GM12874 (cell line): Measurements from ENCODE around the gene RHOV.

Experiments used
- TF ChIP-seq, protein P1 (sequence below): IDR thresholded peaks from 2 replicates; pipeline ENCODE4 v1.5.1; 2011; ENCODE audit warnings: low read depth, mild to moderate bottlenecking, control low read depth, low read length, moderate library complexity; ENCODE audit not compliant: insufficient read depth

RHOV gene

DNA sequence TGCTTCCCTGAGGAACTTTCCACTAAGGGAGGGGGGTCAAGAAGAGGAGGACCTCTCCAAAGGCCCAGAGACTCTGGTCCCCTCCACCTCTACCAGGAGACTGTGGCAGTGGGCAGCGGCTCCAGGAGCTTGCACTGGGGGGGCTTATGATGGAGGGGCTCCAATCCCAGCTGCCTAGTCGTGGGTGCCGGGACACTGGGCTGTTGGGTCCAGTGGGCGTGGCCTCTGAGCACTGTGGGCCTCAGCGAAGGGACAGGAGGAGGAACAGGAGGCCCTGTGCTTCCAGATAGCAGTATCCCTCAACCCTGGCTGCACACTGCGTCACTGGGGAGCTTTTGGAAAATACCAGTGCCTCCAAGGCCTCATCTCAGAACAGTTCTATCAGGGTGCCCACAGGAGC, 41.6 kb upstream of the RHOV start:
- TF ChIP-seq, protein P1, sequence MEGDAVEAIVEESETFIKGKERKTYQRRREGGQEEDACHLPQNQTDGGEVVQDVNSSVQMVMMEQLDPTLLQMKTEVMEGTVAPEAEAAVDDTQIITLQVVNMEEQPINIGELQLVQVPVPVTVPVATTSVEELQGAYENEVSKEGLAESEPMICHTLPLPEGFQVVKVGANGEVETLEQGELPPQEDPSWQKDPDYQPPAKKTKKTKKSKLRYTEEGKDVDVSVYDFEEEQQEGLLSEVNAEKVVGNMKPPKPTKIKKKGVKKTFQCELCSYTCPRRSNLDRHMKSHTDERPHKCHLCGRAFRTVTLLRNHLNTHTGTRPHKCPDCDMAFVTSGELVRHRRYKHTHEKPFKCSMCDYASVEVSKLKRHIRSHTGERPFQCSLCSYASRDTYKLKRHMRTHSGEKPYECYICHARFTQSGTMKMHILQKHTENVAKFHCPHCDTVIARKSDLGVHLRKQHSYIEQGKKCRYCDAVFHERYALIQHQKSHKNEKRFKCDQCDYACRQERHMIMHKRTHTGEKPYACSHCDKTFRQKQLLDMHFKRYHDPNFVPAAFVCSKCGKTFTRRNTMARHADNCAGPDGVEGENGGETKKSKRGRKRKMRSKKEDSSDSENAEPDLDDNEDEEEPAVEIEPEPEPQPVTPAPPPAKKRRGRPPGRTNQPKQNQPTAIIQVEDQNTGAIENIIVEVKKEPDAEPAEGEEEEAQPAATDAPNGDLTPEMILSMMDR = no peak

DNA sequence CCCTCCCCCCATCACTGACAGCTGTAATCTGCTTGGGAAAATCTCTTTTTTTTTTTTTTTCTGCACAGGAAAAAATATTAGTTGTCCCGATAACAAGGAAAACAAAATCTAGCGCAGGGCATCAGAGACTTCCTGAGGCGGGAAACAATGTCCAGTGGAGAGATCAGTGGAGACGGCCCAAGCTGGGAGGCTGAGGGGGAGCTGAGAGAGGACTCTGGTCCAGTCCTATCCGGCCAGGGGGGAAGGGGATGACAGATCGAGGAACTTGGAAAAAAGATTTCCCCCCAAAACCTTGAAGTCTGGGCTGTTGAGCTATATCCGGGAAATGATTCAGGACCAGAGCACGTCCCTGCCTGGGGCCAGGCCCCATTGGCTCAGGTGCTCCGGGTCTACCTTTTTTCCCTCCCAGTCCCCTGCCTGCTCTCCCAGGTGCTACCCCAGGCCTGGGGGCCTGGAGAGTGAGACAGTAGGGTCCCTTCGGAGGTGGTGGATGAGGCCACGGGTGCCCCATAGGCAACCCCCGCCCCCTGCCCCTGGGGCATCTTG, 41.2 kb upstream of the RHOV start:
- TF ChIP-seq, protein P1 = no peak

DNA sequence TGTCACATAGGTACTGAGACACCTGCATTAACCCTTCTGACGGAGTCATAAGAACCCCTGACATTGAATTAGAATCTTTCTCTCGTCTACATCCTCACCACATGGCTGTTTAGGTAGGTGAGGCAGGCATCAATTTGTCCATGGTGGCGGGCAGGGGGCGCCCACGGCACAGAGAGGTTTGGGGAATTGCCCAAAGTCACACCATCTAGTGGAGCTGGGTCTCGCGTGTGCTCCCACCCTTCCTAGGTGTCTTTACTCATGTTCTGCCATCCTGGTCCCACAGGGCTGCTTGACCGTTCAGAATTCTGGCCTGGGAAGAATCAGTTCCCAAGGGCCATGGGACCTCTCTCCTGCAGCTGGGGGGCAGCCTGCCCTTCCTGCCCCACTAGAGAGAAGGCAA, 40.5 kb upstream of the RHOV start:
- TF ChIP-seq, protein P1 = no peak

DNA sequence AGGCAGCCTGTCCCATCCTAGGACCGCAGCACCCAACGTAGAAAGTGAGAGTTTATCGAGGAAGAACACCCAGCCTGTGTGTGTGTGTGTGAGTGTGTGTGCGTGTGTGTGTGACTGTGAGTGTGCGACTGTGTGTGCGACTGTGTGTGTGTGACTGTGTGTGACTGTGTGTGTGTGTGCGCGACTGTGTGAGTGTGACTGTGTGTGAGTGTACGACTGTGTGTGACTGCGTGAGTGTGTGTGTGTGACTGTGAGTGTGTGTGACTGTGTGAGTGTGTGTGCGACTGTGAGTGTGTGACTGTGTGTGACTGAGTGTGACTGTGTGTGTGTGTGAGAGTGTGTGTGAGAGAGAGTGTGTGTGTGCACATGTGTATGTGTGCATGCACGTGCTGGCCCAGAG, 40.0 kb upstream of the RHOV start:
- TF ChIP-seq, protein P1 = no peak

DNA sequence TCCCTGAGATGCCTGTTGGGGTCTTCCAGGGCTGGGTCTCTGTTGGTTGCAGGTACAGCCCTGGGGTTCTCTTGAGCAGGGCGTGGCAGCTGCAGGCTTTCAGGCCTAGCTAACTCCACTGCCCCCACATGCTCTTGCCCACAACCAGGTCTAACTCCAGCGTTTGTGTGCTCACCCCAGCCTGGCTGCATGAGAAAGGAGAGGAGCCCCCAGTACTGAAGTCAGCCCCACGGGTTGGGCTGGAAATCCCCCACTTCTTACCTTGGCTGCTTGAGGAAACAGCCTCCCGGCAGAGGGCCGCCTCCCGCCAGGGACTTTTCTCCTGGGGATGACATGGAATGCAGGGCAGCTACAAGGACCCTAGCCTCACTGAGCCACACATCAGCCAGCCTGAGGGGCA, 38.4 kb upstream of the RHOV start:
- TF ChIP-seq, protein P1 = no peak

DNA sequence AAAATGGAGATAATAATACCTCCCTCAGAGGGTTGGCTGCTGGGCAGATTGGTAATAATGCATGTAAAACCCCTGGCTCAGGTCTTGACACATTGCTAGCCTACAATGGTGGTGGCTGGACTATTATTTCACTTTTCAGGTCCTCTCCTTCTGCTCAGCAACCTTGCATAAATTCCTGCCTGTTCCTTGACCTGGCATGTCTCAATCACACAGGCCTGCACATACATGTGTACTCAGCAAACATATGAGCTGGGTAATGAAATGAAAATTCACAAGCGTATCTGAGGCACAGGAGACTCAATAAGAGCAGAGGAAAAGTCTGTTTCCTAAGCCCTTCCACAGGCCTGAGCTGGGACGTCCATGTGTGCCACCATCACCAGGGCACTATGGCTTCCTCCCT, 37.7 kb upstream of the RHOV start:
- TF ChIP-seq, protein P1 = no peak

DNA sequence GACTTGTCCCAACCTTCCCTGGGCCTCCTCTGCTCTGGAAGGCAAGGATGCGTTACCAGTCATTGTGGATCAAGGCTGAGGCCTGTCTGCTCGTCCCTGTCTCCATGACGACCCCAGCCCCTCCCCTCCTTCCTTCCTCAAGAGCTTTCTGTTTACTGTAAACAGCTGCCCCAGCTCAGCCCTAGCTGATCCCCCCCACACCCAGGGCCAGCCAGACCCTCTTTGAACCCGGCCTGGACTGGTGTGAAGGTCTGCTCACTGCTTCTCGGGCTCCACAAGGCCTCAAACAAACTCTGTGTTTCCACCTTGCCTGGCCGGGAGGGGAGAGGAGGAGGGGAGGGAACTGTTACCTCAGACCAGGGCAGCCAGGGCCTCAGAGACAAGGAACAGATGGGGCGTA, 37.1 kb upstream of the RHOV start:
- TF ChIP-seq, protein P1 = no peak
